GM18868 (cell line): Measurements from ENCODE around the gene DHRS9.
"Not testable (repeated sequence)": the region's sequence is repeated elsewhere in the genome, so short reads cannot be mapped to it uniquely, and the experiment has no call there.

Experiments used
- ATAC-seq: cut with Tn5 transposase; IDR thresholded peaks from one replicate; pipeline ENCODE4 v1.9.1; 2021; ENCODE audit warnings: mild to moderate bottlenecking, moderate library complexity; ENCODE audit not compliant: unreplicated experiment

DHRS9 gene

GRCh38 chr2:169131587-169132512, 62.5 kb downstream of the DHRS9 start:
- ATAC-seq = peak; percentile 94

GRCh38 chr2:169134272-169134671, 64.9 kb downstream of the DHRS9 start:
- ATAC-seq = not testable (repeated sequence)

- ATAC-seq = not testable (repeated sequence)
These were observed 67.1 kb downstream of the DHRS9 start for GRCh38 chr2:169136428-169136827.

- ATAC-seq = no peak
These were observed 67.6 kb downstream of the DHRS9 start for GRCh38 chr2:169136885-169137534.

GRCh38 chr2:169137924-169138323, 68.6 kb downstream of the DHRS9 start:
- ATAC-seq = no peak

GRCh38 chr2:169139145-169139544, 69.8 kb downstream of the DHRS9 start:
- no peak for ATAC-seq

- no peak for ATAC-seq
These were observed 70.8 kb downstream of the DHRS9 start for GRCh38 chr2:169139993-169140767.

GRCh38 chr2:169141713-169142352, 72.5 kb downstream of the DHRS9 start:
- peak; percentile 76 for ATAC-seq

GRCh38 chr2:169143998-169144397, 74.6 kb downstream of the DHRS9 start:
- no peak for ATAC-seq
